Measurements from ENCODE around the gene VEGFC.

VEGFC gene

GRCh38 chr4:176721459-176721858 is 71.3 kb downstream of the VEGFC start:
- no peak for DNase-seq (ENCODE audit: low read depth in 1 of 2, low spot score in 1 of 2)
- Histone ChIP-seq H3K4me3 (replicated peaks; ENCODE audit: insufficient read depth, low read length) (no peak overlapping the region), H3K27me3 (ENCODE audit: insufficient read depth, poor library complexity, severe bottlenecking) (no peaks in the 10 kb centered on the region), H3K27ac (replicated peaks) (no peak overlapping the region)
- no peak for TF ChIP-seq CTCF (IDR thresholded peaks at IDR 0.05; ENCODE audit: insufficient read depth, low read length)

- no peak overlapping the region for H3K4me3 ChIP-seq (replicated peaks; ENCODE audit: insufficient read depth, low read length)
- no peak for DNase-seq (ENCODE audit: low read depth in 1 of 2, low spot score in 1 of 2)
- TF ChIP-seq POLR2AphosphoS5 (IDR thresholded peaks at IDR 0.05; ENCODE audit: low read depth) (no peak), REST (IDR thresholded peaks at IDR 0.05; ENCODE audit: insufficient replicate concordance, low read depth) (no peak), CTCF (IDR thresholded peaks at IDR 0.05; ENCODE audit: insufficient read depth, low read length) (no peak), GABPA (IDR thresholded peaks at IDR 0.05; ENCODE audit: low read depth) (no peak), SPI1 (IDR thresholded peaks at IDR 0.05; ENCODE audit: borderline replicate concordance, low read depth) (no peak)
- H3K27me3 ChIP-seq (ENCODE audit: insufficient read depth, poor library complexity, severe bottlenecking) = no peaks in the 10 kb centered on the region
- H3K27ac ChIP-seq (replicated peaks) = no peak overlapping the region
Observed at GRCh38 chr4:176718881-176719280, 73.8 kb downstream of the VEGFC start.

- no peak overlapping the region for H3K27ac ChIP-seq (replicated peaks)
- H3K4me3 ChIP-seq (replicated peaks; ENCODE audit: insufficient read depth, low read length) = no peak overlapping the region
- no peaks in the 10 kb centered on the region for H3K27me3 ChIP-seq (ENCODE audit: insufficient read depth, poor library complexity, severe bottlenecking)
- TF ChIP-seq GABPA (IDR thresholded peaks at IDR 0.05; ENCODE audit: low read depth) (no peak), CTCF (IDR thresholded peaks at IDR 0.05; ENCODE audit: insufficient read depth, low read length) (no peak), POLR2AphosphoS5 (IDR thresholded peaks at IDR 0.05; ENCODE audit: low read depth) (no peak), SPI1 (IDR thresholded peaks at IDR 0.05; ENCODE audit: borderline replicate concordance, low read depth) (no peak), REST (IDR thresholded peaks at IDR 0.05; ENCODE audit: insufficient replicate concordance, low read depth) (no peak)
- no peak for DNase-seq (ENCODE audit: low read depth in 1 of 2, low spot score in 1 of 2)
Observed at GRCh38 chr4:176717237-176717636, 75.5 kb downstream of the VEGFC start.

GRCh38 chr4:176709417-176709816 is 83.3 kb downstream of the VEGFC start:
- Histone ChIP-seq H3K27me3 (ENCODE audit: insufficient read depth, poor library complexity, severe bottlenecking) (no peaks in the 10 kb centered on the region), H3K27ac (replicated peaks) (no peak overlapping the region), H3K4me3 (replicated peaks; ENCODE audit: insufficient read depth, low read length) (no peak overlapping the region)
- no peak for TF ChIP-seq REST (IDR thresholded peaks at IDR 0.05; ENCODE audit: insufficient replicate concordance, low read depth)
- no peak for DNase-seq (ENCODE audit: low read depth in 1 of 2, low spot score in 1 of 2)
